Activated CD8-positive, alpha-beta memory T cell treated with anti-CD3 and anti-CD28 coated beads, Interleukin-2, amount 50 U/mL, for 1 hour (primary cell): Measurements from ENCODE around the gene PPP6R3.
A peak's percentile ranks its signal among the peaks of the same experiment; 100 is the strongest.
"Not testable (repeated sequence)": the region's sequence is repeated elsewhere in the genome, so short reads cannot be mapped to it uniquely, and the experiment has no call there.

ENCODE experiments used
- DNase-seq: peaks from one replicate; pipeline ENCODE4 v3.0.0-alpha.2; 2020; ENCODE audit errors: extremely low read depth

Gene PPP6R3

GRCh38 chr11:68457216-68457897 lies 3.2 kb upstream of the PPP6R3 start:
- DNase-seq: no peak

- DNase-seq: no peak
These were observed 2.7 kb upstream of the PPP6R3 start for GRCh38 chr11:68457898-68458249.

GRCh38 chr11:68458340-68458739 lies 2.2 kb upstream of the PPP6R3 start:
- DNase-seq: not testable (repeated sequence)

GRCh38 chr11:68459886-68460740 lies 439 bp upstream of the PPP6R3 start:
- peak; percentile 95 for DNase-seq

GRCh38 chr11:68461575-68461917 lies 994 bp downstream of the PPP6R3 start:
- no peak for DNase-seq

GRCh38 chr11:68463714-68464113 lies 3.2 kb downstream of the PPP6R3 start:
- no peak for DNase-seq

- no peak for DNase-seq
These were observed 6.8 kb downstream of the PPP6R3 start for GRCh38 chr11:68467201-68467834.

- DNase-seq: no peak
These were observed 7.8 kb downstream of the PPP6R3 start for GRCh38 chr11:68468217-68468828.

- no peak for DNase-seq
These were observed 8.6 kb downstream of the PPP6R3 start for GRCh38 chr11:68469122-68469521.

- no peak for DNase-seq
These were observed 9.1 kb downstream of the PPP6R3 start for GRCh38 chr11:68469642-68470041.

GRCh38 chr11:68470304-68470811 lies 9.8 kb downstream of the PPP6R3 start:
- DNase-seq: no peak

GRCh38 chr11:68471360-68472340 lies 11.1 kb downstream of the PPP6R3 start:
- DNase-seq: no peak

- no peak for DNase-seq
These were observed 12.2 kb downstream of the PPP6R3 start for GRCh38 chr11:68472778-68473177.

- no peak for DNase-seq
These were observed 13.1 kb downstream of the PPP6R3 start for GRCh38 chr11:68473693-68474092.

GRCh38 chr11:68475626-68476025 lies 15.1 kb downstream of the PPP6R3 start:
- not testable (repeated sequence) for DNase-seq

GRCh38 chr11:68479390-68479789 lies 18.8 kb downstream of the PPP6R3 start:
- DNase-seq: no peak

- DNase-seq: no peak
These were observed 19.6 kb downstream of the PPP6R3 start for GRCh38 chr11:68480193-68480592.

GRCh38 chr11:68480852-68481510 lies 20.4 kb downstream of the PPP6R3 start:
- no peak for DNase-seq

- DNase-seq: no peak
These were observed 21.2 kb downstream of the PPP6R3 start for GRCh38 chr11:68481579-68482240.

- no peak for DNase-seq
These were observed 28.1 kb downstream of the PPP6R3 start for GRCh38 chr11:68488623-68489022.
